GM20431 (cell line): Measurements from ENCODE around the gene PRIM2.
"Not testable (repeated sequence)": the region's sequence is repeated elsewhere in the genome, so short reads cannot be mapped to it uniquely, and the experiment has no call there.

Source experiments
- in situ Hi-C: fragments of 300-500 bp; cut with MseI, MboI; formaldehyde crosslinking; loops from one replicate; pipeline ENCODE4 v1.15.0; 2020; ENCODE audit warnings: low sequenced_read_pairs; ENCODE audit not compliant: unreplicated experiment

PRIM2 gene

GRCh38 chr6:57306273-57306672 is 11.2 kb upstream of the PRIM2 start:
- in situ Hi-C loops, result loop anchor here (25.0 kb wide), 1 partner anchor 394 kb away; no protein-coding TSS in a partner anchor

- in situ Hi-C loops, result loop anchor here (25.0 kb wide), 1 partner anchor 396 kb away; no protein-coding TSS in a partner anchor
Observed at GRCh38 chr6:57307850-57308249, 9.6 kb upstream of the PRIM2 start.

GRCh38 chr6:57308755-57309154 is 8.7 kb upstream of the PRIM2 start:
- in situ Hi-C loops, result loop anchor here (25.0 kb wide), 1 partner anchor 396 kb away; no protein-coding TSS in a partner anchor

- in situ Hi-C loops, result loop anchor here (25.0 kb wide), 1 partner anchor 398 kb away; no protein-coding TSS in a partner anchor
Observed at GRCh38 chr6:57310095-57310816, 7.2 kb upstream of the PRIM2 start.

- in situ Hi-C loops, result loop anchor here (25.0 kb wide), 1 partner anchor 398 kb away; no protein-coding TSS in a partner anchor
Observed at GRCh38 chr6:57310817-57311157, 6.6 kb upstream of the PRIM2 start.

- in situ Hi-C loops, result loop anchor here (25.0 kb wide), 1 partner anchor 399 kb away; no protein-coding TSS in a partner anchor
Observed at GRCh38 chr6:57311300-57312003, 6.0 kb upstream of the PRIM2 start.

- in situ Hi-C loops, result loop anchor here (25.0 kb wide), 1 partner anchor 400 kb away; no protein-coding TSS in a partner anchor
Observed at GRCh38 chr6:57312004-57312345, 5.5 kb upstream of the PRIM2 start.

GRCh38 chr6:57313009-57313408 is 4.4 kb upstream of the PRIM2 start:
- in situ Hi-C loops, result loop anchor here (25.0 kb wide), 1 partner anchor 401 kb away; no protein-coding TSS in a partner anchor

- in situ Hi-C loops, result loop anchor here (25.0 kb wide), 1 partner anchor 402 kb away; no protein-coding TSS in a partner anchor
Observed at GRCh38 chr6:57313711-57314471, 3.5 kb upstream of the PRIM2 start.

- in situ Hi-C loops, result loop anchor here (25.0 kb wide), 1 partner anchor 403 kb away; no protein-coding TSS in a partner anchor
Observed at GRCh38 chr6:57315111-57315510, 2.3 kb upstream of the PRIM2 start.

- in situ Hi-C loops, result loop anchor here (25.0 kb wide), 1 partner anchor 404 kb away; no protein-coding TSS in a partner anchor
Observed at GRCh38 chr6:57315851-57316250, 1.6 kb upstream of the PRIM2 start.

GRCh38 chr6:57316581-57317059 is 810 bp upstream of the PRIM2 start:
- in situ Hi-C loops, result loop anchor here (25.0 kb wide), 1 partner anchor 404 kb away; no protein-coding TSS in a partner anchor

- in situ Hi-C loops, result loop anchor here (25.0 kb wide), 1 partner anchor 412 kb away; no protein-coding TSS in a partner anchor
Observed at GRCh38 chr6:57324538-57324937, 7.1 kb downstream of the PRIM2 start.

- in situ Hi-C loops, result no loop called here
Observed at GRCh38 chr6:57327311-57327710, 9.9 kb downstream of the PRIM2 start.

- in situ Hi-C loops, result no loop called here
Observed at GRCh38 chr6:57328074-57328473, 10.6 kb downstream of the PRIM2 start.

- in situ Hi-C loops, result no loop called here
Observed at GRCh38 chr6:57329933-57330332, 12.5 kb downstream of the PRIM2 start.

- in situ Hi-C loops, result no loop called here
Observed at GRCh38 chr6:57342148-57342669, 24.8 kb downstream of the PRIM2 start.

GRCh38 chr6:57343342-57343741 is 25.9 kb downstream of the PRIM2 start:
- in situ Hi-C loops, result not testable (repeated sequence)

GRCh38 chr6:57346715-57347114 is 29.3 kb downstream of the PRIM2 start:
- in situ Hi-C loops, result not testable (repeated sequence)

- in situ Hi-C loops, result not testable (repeated sequence)
Observed at GRCh38 chr6:57347597-57347996, 30.2 kb downstream of the PRIM2 start.
